ENCODE data around the gene TSPAN4.

GRCh38 chr11:833849-834311 is 8.8 kb upstream of the TSPAN4 start:
- no peak for TF ChIP-seq YY1 (IDR thresholded peaks at IDR 0.05; ENCODE audit: insufficient read depth, insufficient read length)
- TF ChIP-seq SUZ12 (IDR thresholded peaks at IDR 0.05; ENCODE audit: extremely low read depth, insufficient read depth, insufficient read length), result no peak

Data from NT2/D1 (cell line).